ENCODE results near the gene LAMC3.

GRCh38 chr9:130995086-130996011 lies 13.6 kb upstream of the LAMC3 start:
- TF ChIP-seq EP300 (IDR thresholded peaks at IDR 0.05): no peak
- TF ChIP-seq POLR2A (IDR thresholded peaks at IDR 0.05; ENCODE audit: low read depth): no peak
- no peak for TF ChIP-seq POLR2AphosphoS5 (IDR thresholded peaks at IDR 0.05)
- no peak for TF ChIP-seq CTCF (IDR thresholded peaks at IDR 0.05)
